ENCODE results near the gene HS3ST5.
"Not testable (repeated sequence)": the region's sequence is repeated elsewhere in the genome, so short reads cannot be mapped to it uniquely, and the experiment has no call there.

Gene HS3ST5

GRCh38 chr6:114181664-114182063, 161.2 kb downstream of the HS3ST5 start:
- no peak for DNase-seq

GRCh38 chr6:114179411-114179810, 163.4 kb downstream of the HS3ST5 start:
- no peak for DNase-seq

- DNase-seq: no peak
Measured at GRCh38 chr6:114176726-114177125, 166.1 kb downstream of the HS3ST5 start.

- DNase-seq: no peak
Measured at GRCh38 chr6:114172576-114173260, 170.1 kb downstream of the HS3ST5 start.

- DNase-seq: no peak
Measured at GRCh38 chr6:114171473-114171872, 171.3 kb downstream of the HS3ST5 start.

GRCh38 chr6:114170958-114171387, 171.8 kb downstream of the HS3ST5 start:
- DNase-seq: no peak

GRCh38 chr6:114170372-114170771, 172.5 kb downstream of the HS3ST5 start:
- no peak for DNase-seq

GRCh38 chr6:114169763-114170162, 173.1 kb downstream of the HS3ST5 start:
- no peak for DNase-seq

- no peak for DNase-seq
Measured at GRCh38 chr6:114167583-114168576, 174.9 kb downstream of the HS3ST5 start.

- no peak for DNase-seq
Measured at GRCh38 chr6:114164207-114164606, 178.6 kb downstream of the HS3ST5 start.

- no peak for DNase-seq
Measured at GRCh38 chr6:114162691-114163347, 180.0 kb downstream of the HS3ST5 start.

GRCh38 chr6:114160881-114161280, 181.9 kb downstream of the HS3ST5 start:
- no peak for DNase-seq

- no peak for DNase-seq
Measured at GRCh38 chr6:114159727-114160126, 183.1 kb downstream of the HS3ST5 start.

GRCh38 chr6:114158838-114159694, 183.8 kb downstream of the HS3ST5 start:
- DNase-seq: no peak

GRCh38 chr6:114158411-114158810, 184.4 kb downstream of the HS3ST5 start:
- no peak for DNase-seq

- DNase-seq: no peak
Measured at GRCh38 chr6:114157848-114158247, 185.0 kb downstream of the HS3ST5 start.

- DNase-seq: no peak
Measured at GRCh38 chr6:114155763-114156162, 187.1 kb downstream of the HS3ST5 start.

GRCh38 chr6:114154812-114155211, 188.0 kb downstream of the HS3ST5 start:
- DNase-seq: no peak

GRCh38 chr6:114153448-114153847, 189.4 kb downstream of the HS3ST5 start:
- no peak for DNase-seq

GRCh38 chr6:114151064-114151690, 191.6 kb downstream of the HS3ST5 start:
- no peak for DNase-seq

- not testable (repeated sequence) for DNase-seq
Measured at GRCh38 chr6:114149182-114149581, 193.6 kb downstream of the HS3ST5 start.

Measured in activated effector memory CD4-positive, alpha-beta T cell treated with anti-CD3 and anti-CD28 coated beads, Interleukin-2, amount 50 U/mL, for 16 hours (primary cell).